Peyer's patch (tissue), 4 donors: ENCODE results near the gene MYO1D.

Source experiments
- POLR2A ChIP-seq, 2 donors: fragments of 450-650 bp; IDR thresholded peaks; one replicate each; pipeline ENCODE4 v1.5.1; 2017; ENCODE audit warnings: antibody characterized with exemption in 2 of 2, mild to moderate bottlenecking in 2 of 2, moderate library complexity in 2 of 2
- TF ChIP-seq, protein P1 (sequence below), 6 experiments: fragments of 450-650 bp in 4 of 6; fragments of 200-600 bp in 2 of 6; sonication (generic) in 1 of 6; IDR thresholded peaks; one replicate each; pipeline ENCODE4 v1.5.1; 2017 to 2019; ENCODE audit warnings: antibody characterized with exemption in 6 of 6, mild to moderate bottlenecking in 3 of 6, moderate library complexity in 1 of 6

- TF ChIP-seq, protein P1, sequence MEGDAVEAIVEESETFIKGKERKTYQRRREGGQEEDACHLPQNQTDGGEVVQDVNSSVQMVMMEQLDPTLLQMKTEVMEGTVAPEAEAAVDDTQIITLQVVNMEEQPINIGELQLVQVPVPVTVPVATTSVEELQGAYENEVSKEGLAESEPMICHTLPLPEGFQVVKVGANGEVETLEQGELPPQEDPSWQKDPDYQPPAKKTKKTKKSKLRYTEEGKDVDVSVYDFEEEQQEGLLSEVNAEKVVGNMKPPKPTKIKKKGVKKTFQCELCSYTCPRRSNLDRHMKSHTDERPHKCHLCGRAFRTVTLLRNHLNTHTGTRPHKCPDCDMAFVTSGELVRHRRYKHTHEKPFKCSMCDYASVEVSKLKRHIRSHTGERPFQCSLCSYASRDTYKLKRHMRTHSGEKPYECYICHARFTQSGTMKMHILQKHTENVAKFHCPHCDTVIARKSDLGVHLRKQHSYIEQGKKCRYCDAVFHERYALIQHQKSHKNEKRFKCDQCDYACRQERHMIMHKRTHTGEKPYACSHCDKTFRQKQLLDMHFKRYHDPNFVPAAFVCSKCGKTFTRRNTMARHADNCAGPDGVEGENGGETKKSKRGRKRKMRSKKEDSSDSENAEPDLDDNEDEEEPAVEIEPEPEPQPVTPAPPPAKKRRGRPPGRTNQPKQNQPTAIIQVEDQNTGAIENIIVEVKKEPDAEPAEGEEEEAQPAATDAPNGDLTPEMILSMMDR (IDR thresholded peaks at IDR 0.05): peak in 3 of 6 experiments; percentile 11 to 28 (median 12)
- no peak for TF ChIP-seq POLR2A (IDR thresholded peaks at IDR 0.05)
Observed at GRCh38 chr17:32879134-32879533, 2.2 kb upstream of the MYO1D start.
